Measurements from ENCODE around the gene SIRT5.

DNA sequence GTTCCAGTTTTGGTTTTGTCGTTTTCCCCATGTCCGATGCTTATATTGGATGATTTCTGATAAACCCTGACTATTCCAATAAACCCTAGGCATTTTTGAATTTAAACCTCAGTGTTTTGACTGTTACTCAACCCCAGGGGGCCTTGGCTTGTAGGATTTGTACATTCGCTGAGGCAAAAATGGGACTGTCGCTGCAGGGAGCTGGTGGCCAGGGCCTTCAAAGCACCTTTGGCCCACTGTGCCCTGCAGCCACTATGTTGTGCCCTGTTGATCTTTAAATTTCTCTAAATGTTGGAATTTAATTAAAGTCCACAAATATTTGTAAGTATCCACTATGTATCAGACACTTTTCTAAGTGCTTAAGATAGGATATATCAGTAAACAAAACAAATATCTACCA lies 31.2 kb downstream of the SIRT5 start:
- TF ChIP-seq, protein P1, sequence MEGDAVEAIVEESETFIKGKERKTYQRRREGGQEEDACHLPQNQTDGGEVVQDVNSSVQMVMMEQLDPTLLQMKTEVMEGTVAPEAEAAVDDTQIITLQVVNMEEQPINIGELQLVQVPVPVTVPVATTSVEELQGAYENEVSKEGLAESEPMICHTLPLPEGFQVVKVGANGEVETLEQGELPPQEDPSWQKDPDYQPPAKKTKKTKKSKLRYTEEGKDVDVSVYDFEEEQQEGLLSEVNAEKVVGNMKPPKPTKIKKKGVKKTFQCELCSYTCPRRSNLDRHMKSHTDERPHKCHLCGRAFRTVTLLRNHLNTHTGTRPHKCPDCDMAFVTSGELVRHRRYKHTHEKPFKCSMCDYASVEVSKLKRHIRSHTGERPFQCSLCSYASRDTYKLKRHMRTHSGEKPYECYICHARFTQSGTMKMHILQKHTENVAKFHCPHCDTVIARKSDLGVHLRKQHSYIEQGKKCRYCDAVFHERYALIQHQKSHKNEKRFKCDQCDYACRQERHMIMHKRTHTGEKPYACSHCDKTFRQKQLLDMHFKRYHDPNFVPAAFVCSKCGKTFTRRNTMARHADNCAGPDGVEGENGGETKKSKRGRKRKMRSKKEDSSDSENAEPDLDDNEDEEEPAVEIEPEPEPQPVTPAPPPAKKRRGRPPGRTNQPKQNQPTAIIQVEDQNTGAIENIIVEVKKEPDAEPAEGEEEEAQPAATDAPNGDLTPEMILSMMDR (IDR thresholded peaks at IDR 0.05), result no peak
- TF ChIP-seq POLR2A (IDR thresholded peaks at IDR 0.05) (no peak), EP300 (IDR thresholded peaks at IDR 0.05) (no peak)

Measured in tibial nerve (tissue), 4 donors.